SK-N-SH (cell line): ENCODE results near the gene OMP. TPM values are rescaled to one million over a fixed set of nuclear protein-coding genes. Genes with fewer than 3 reads are reported as not detected.

Experiments
- CTCF ChIA-PET: fragments of 300-600, 350-600 bp; formaldehyde crosslinking; extraction: SDS; loops from one replicate; lab custom pipeline; 2021; lab: Yijun Ruan, JAX
- POLR2A ChIA-PET: fragments of 350-600 bp; sonication (Branson Sonifier 250); formaldehyde crosslinking; extraction: SDS; loops from one replicate; lab custom pipeline; 2020; ENCODE audit warnings: antibody characterized with exemption, inconsistent platforms; lab: Yijun Ruan, JAX
- DNase-seq: peaks from one replicate; pipeline ENCODE4 v3.0.0; 2012
- H2AFZ ChIP-seq: fragments of 200-600 bp; sonication (generic); 2 replicates; pipeline ENCODE4 v1.8.1; 2016; ENCODE audit warnings: antibody characterized with exemption, mild to moderate bottlenecking, low read depth
- H3F3A ChIP-seq: fragments of 200-600 bp; sonication (generic); replicated peaks from 2 replicates; pipeline ENCODE3; 2016; ENCODE audit warnings: antibody characterized with exemption, mild to moderate bottlenecking; ENCODE audit not compliant: insufficient read depth
- H3K27ac ChIP-seq, 2 experiments: fragments of 200-500 bp in 1 of 2; fragments of 200-600 bp in 1 of 2; sonication (Bioruptor generic) in 1 of 2; sonication (generic), shearing (Covaris generic) in 1 of 2; 2 replicates each; pipeline versions ENCODE4 v1.5.1 to v1.6.1; 2014 to 2016; ENCODE audit warnings: low read depth in 2 of 2, inconsistent platforms in 1 of 2, low read length in 1 of 2, mild to moderate bottlenecking in 1 of 2, mixed read lengths in 1 of 2
- H3K27me3 ChIP-seq: fragments of 200-600 bp; sonication (generic), shearing (Covaris generic); 2 replicates; pipeline ENCODE4 v1.6.1; 2016; ENCODE audit warnings: mixed run types; ENCODE audit not compliant: insufficient read depth
- H3K36me3 ChIP-seq, 2 experiments: fragments of 200-500 bp in 1 of 2; fragments of 200-600 bp in 1 of 2; sonication (Bioruptor generic) in 1 of 2; sonication (generic) in 1 of 2; replicated peaks in 1 of 2; 2 replicates each; pipeline versions ENCODE3 to v1.5.1; 2014 to 2016; ENCODE audit warnings: low read length in 1 of 2, mild to moderate bottlenecking in 1 of 2; ENCODE audit not compliant: insufficient read depth in 2 of 2, control insufficient read depth in 1 of 2
- H3K4me1 ChIP-seq, 2 experiments: fragments of 200-500 bp in 1 of 2; fragments of 200-600 bp in 1 of 2; sonication (Bioruptor generic) in 1 of 2; sonication (generic), shearing (Covaris generic) in 1 of 2; 2 replicates each; pipeline versions ENCODE4 v1.5.1 to v1.6.1; 2014 to 2016; ENCODE audit warnings: low read depth in 1 of 2, low read length in 1 of 2, mixed run types in 1 of 2; ENCODE audit not compliant: insufficient read depth in 2 of 2, control insufficient read depth in 1 of 2
- H3K4me2 ChIP-seq: fragments of 200-600 bp; sonication (generic), shearing (Covaris generic); 2 replicates; pipeline ENCODE4 v1.6.1; 2017; ENCODE audit warnings: mixed run types
- H3K4me3 ChIP-seq, 2 experiments: fragments of 200-500 bp in 1 of 2; fragments of 200-600 bp in 1 of 2; sonication (Bioruptor generic) in 1 of 2; sonication (generic), shearing (Covaris generic) in 1 of 2; 2 replicates each; pipeline versions ENCODE4 v1.5.1 to v1.8.1; 2014 to 2016; ENCODE audit warnings: low read depth in 2 of 2, inconsistent platforms in 1 of 2, low read length in 1 of 2, mild to moderate bottlenecking in 1 of 2, mixed read lengths in 1 of 2, moderate library complexity in 1 of 2
- H3K79me2 ChIP-seq: fragments of 200-600 bp; sonication (generic); 2 replicates; pipeline ENCODE4 v1.8.1; 2017; ENCODE audit warnings: mild to moderate bottlenecking; ENCODE audit not compliant: insufficient read depth
- H3K9ac ChIP-seq: fragments of 200-600 bp; sonication (generic); 2 replicates; pipeline ENCODE4 v1.6.1; 2017; ENCODE audit warnings: mixed run types
- H3K9me2 ChIP-seq: fragments of 200-600 bp; sonication (generic); 2 replicates; pipeline ENCODE4 v1.6.1; 2017; ENCODE audit warnings: mixed run types
- H3K9me3 ChIP-seq: fragments of 200-600 bp; sonication (generic); 2 replicates; pipeline ENCODE4 v1.6.1; 2017; ENCODE audit warnings: mixed run types, mild to moderate bottlenecking, moderate library complexity
- H4K20me1 ChIP-seq: fragments of 200-600 bp; sonication (generic); 2 replicates; pipeline ENCODE4 v1.6.1; 2017; ENCODE audit warnings: mild to moderate bottlenecking, mixed run types; ENCODE audit not compliant: insufficient read depth
- EZH2phosphoT487 ChIP-seq: fragments of 200-600 bp; sonication (generic); IDR thresholded peaks from 2 replicates; pipeline ENCODE4 v1.6.1; 2017; ENCODE audit warnings: low read depth, mixed run types, mild to moderate bottlenecking, antibody characterized with exemption, moderate library complexity, borderline replicate concordance
- FOSL2 ChIP-seq: IDR thresholded peaks from 2 replicates; pipeline ENCODE4 v1.4.0; 2012; ENCODE audit warnings: low read depth, mild to moderate bottlenecking, moderate library complexity, borderline replicate concordance
- FOXJ3 ChIP-seq: sonication (generic); formaldehyde crosslinking; IDR thresholded peaks from 2 replicates; pipeline ENCODE4 v1.5.1; 2020; ENCODE audit warnings: mild to moderate bottlenecking, missing genetic modification reagents
- GATA2 ChIP-seq: sonication (generic); formaldehyde crosslinking; IDR thresholded peaks from 2 replicates; pipeline ENCODE4 v1.5.0; 2020; ENCODE audit warnings: mild to moderate bottlenecking, missing genetic modification reagents
- MXI1 ChIP-seq: IDR thresholded peaks from 2 replicates; pipeline ENCODE4 v1.6.1; 2012; ENCODE audit warnings: mild to moderate bottlenecking, low read depth, low read length, improper control_type of control experiment
- RAD21 ChIP-seq: IDR thresholded peaks from 2 replicates; pipeline ENCODE4 v1.6.1; 2012; ENCODE audit warnings: mild to moderate bottlenecking, low read length
- RFX5 ChIP-seq: IDR thresholded peaks from 2 replicates; pipeline ENCODE4 v1.6.1; 2012; ENCODE audit warnings: mild to moderate bottlenecking, improper control_type of control experiment, low read length
- RXRA ChIP-seq: IDR thresholded peaks from 2 replicates; pipeline ENCODE4 v1.4.0; 2012; ENCODE audit warnings: low read depth, mild to moderate bottlenecking, borderline replicate concordance
- SIN3A ChIP-seq: IDR thresholded peaks from 2 replicates; pipeline ENCODE4 v1.6.1; 2012; ENCODE audit warnings: low read depth, mild to moderate bottlenecking, low read length, moderate library complexity, borderline replicate concordance
- TAF1 ChIP-seq: IDR thresholded peaks from 2 replicates; pipeline ENCODE4 v1.6.1; 2012; ENCODE audit warnings: low read depth, mild to moderate bottlenecking, low read length, moderate library complexity, borderline replicate concordance
- TCF12 ChIP-seq: IDR thresholded peaks from 2 replicates; pipeline ENCODE4 v1.4.0; 2012
- YY1 ChIP-seq: IDR thresholded peaks from 2 replicates; pipeline ENCODE4 v1.4.0; 2012; ENCODE audit warnings: low read depth, mild to moderate bottlenecking
- WGBS: methylation state at CpG from one replicate; pipeline ENCODE4 v1.1.6; 2017; ENCODE audit warnings: low lambda C conversion rate; 5-methylcytosine and 5-hydroxymethylcytosine counted together
- polyA plus RNA-seq, 3 experiments: library from polyadenylated mRNA; depleted of rRNA; stranded (reverse); fragments of >200 nt; gene quantifications; 2 replicates each; pipeline ENCODE4 v1.2.3, GENCODE V29; 2012
- TF ChIP-seq, protein P1 (sequence below): fragments of 150-350 bp; IDR thresholded peaks from 2 replicates; pipeline ENCODE4 v1.6.1; 2017; ENCODE audit warnings: antibody characterized with exemption, low read length, low read depth, borderline replicate concordance
- TF ChIP-seq, protein P2 (sequence below): IDR thresholded peaks from 2 replicates; pipeline ENCODE4 v1.6.1; 2012; ENCODE audit warnings: mild to moderate bottlenecking, low read depth, low read length, moderate library complexity
- TF ChIP-seq, protein P3 (sequence below): fragments of 150-350 bp; IDR thresholded peaks from 2 replicates; pipeline ENCODE4 v1.6.1; 2016; ENCODE audit warnings: mild to moderate bottlenecking, low read depth, low read length
- TF ChIP-seq, protein P4 (sequence below): IDR thresholded peaks from 2 replicates; pipeline ENCODE4; 2012

The OMP gene
- polyA plus RNA-seq, 1 of the 3 experiments (the other 2 are of a cell fraction): 0.20 TPM

DNA sequence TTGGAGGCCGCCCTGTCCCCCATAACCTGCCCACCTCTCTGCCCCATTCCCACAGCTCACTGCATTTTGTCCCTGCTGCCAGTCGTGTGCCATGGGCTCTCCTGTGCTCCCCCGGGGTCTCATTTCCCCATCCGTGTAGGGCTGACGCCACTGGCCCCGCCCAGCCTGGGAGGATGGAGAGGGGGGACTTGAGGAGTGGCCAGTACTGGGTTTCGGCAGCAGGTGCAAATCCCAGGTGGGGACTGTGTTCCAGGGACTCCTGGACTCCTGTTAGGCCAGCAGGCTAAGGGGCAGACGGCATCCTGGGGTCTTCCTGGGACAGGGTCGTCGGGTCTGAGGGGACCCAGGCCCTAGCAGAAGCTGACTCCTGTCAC, 24.2 kb downstream of the OMP start:
- Histone ChIP-seq H3K27me3 (no peaks in the 10 kb centered on the region), H3K4me1 (peaks cover 0 to 42% of the 10 kb centered on the region in 2 experiments; a peak in 2 of 4 replicates), H3K9me3 (no peaks in the 10 kb centered on the region), H3K4me2 (peak overlapping the region; percentile 92), H4K20me1 (no peaks in the 10 kb centered on the region), H3K36me3 (peaks cover 0 to 12% of the 10 kb centered on the region in 2 experiments), H3K4me3 (peak overlapping the region; percentile 47 to 74; a peak in 3 of 4 replicates), H3K9me2 (no peaks in the 10 kb centered on the region), H3K27ac (no peak overlapping the region), H3F3A (no peaks in the 10 kb centered on the region), H2AFZ (no peak overlapping the region), H3K9ac (no peak overlapping the region), H3K79me2 (no peaks in the 10 kb centered on the region)
- DNase-seq: no peak
- TF ChIP-seq RFX5 (no peak), FOXJ3 (CRISPR knock-in tag) (no peak), FOSL2 (no peak), TCF12 (no peak), RXRA (no peak), YY1 (no peak), RAD21 (no peak), TAF1 (no peak), MXI1 (no peak), SIN3A (no peak), EZH2phosphoT487 (no peak), GATA2 (no peak)
- TF ChIP-seq, protein P1, sequence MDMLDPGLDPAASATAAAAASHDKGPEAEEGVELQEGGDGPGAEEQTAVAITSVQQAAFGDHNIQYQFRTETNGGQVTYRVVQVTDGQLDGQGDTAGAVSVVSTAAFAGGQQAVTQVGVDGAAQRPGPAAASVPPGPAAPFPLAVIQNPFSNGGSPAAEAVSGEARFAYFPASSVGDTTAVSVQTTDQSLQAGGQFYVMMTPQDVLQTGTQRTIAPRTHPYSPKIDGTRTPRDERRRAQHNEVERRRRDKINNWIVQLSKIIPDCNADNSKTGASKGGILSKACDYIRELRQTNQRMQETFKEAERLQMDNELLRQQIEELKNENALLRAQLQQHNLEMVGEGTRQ: no peak
- TF ChIP-seq, protein P2, sequence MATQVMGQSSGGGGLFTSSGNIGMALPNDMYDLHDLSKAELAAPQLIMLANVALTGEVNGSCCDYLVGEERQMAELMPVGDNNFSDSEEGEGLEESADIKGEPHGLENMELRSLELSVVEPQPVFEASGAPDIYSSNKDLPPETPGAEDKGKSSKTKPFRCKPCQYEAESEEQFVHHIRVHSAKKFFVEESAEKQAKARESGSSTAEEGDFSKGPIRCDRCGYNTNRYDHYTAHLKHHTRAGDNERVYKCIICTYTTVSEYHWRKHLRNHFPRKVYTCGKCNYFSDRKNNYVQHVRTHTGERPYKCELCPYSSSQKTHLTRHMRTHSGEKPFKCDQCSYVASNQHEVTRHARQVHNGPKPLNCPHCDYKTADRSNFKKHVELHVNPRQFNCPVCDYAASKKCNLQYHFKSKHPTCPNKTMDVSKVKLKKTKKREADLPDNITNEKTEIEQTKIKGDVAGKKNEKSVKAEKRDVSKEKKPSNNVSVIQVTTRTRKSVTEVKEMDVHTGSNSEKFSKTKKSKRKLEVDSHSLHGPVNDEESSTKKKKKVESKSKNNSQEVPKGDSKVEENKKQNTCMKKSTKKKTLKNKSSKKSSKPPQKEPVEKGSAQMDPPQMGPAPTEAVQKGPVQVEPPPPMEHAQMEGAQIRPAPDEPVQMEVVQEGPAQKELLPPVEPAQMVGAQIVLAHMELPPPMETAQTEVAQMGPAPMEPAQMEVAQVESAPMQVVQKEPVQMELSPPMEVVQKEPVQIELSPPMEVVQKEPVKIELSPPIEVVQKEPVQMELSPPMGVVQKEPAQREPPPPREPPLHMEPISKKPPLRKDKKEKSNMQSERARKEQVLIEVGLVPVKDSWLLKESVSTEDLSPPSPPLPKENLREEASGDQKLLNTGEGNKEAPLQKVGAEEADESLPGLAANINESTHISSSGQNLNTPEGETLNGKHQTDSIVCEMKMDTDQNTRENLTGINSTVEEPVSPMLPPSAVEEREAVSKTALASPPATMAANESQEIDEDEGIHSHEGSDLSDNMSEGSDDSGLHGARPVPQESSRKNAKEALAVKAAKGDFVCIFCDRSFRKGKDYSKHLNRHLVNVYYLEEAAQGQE: no peak
- TF ChIP-seq, protein P3, sequence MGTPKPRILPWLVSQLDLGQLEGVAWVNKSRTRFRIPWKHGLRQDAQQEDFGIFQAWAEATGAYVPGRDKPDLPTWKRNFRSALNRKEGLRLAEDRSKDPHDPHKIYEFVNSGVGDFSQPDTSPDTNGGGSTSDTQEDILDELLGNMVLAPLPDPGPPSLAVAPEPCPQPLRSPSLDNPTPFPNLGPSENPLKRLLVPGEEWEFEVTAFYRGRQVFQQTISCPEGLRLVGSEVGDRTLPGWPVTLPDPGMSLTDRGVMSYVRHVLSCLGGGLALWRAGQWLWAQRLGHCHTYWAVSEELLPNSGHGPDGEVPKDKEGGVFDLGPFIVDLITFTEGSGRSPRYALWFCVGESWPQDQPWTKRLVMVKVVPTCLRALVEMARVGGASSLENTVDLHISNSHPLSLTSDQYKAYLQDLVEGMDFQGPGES: no peak
- TF ChIP-seq, protein P4, sequence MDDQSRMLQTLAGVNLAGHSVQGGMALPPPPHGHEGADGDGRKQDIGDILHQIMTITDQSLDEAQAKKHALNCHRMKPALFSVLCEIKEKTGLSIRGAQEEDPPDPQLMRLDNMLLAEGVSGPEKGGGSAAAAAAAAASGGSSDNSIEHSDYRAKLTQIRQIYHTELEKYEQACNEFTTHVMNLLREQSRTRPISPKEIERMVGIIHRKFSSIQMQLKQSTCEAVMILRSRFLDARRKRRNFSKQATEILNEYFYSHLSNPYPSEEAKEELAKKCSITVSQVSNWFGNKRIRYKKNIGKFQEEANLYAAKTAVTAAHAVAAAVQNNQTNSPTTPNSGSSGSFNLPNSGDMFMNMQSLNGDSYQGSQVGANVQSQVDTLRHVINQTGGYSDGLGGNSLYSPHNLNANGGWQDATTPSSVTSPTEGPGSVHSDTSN: no peak
- POLR2A ChIA-PET: interaction anchor here (0.9 to 1.9 kb wide), 2 partner anchors 36 to 59 kb away, joined by 3 to 7 read pairs; no protein-coding TSS in a partner anchor
- WGBS: 25% methylated on average over 9 of the region's 10 CpGs
- CTCF ChIA-PET: interaction anchor here (0.6 to 12.2 kb wide), 64 partner anchors 9 to 526 kb away, joined by 3 to 270 read pairs (median 6); partner anchors contain the start of gene OMP
